Astrocyte (in vitro differentiated cells and primary cell): ENCODE measurements around the gene NFATC1. TPM values are rescaled to one million over a fixed set of nuclear protein-coding genes. Genes with fewer than 3 reads are reported as not detected.

Experiments
- DNase-seq: peaks from one replicate; pipeline ENCODE4 v3.0.0-alpha.2; 2010; ENCODE audit warnings: low read depth
- FAIRE-seq: peaks from 2 replicates; lab custom pipeline; 2011; peaks lifted over from hg19 to GRCh38; lab: Jason Lieb, UNC
- H2AFZ ChIP-seq: 2 replicates; pipeline ENCODE4 v1.6.0; 2012; ENCODE audit warnings: low read depth, low read length, inconsistent platforms
- H3K27ac ChIP-seq: 2 replicates; pipeline ENCODE4 v1.5.1; 2011; ENCODE audit warnings: low read depth, low read length, inconsistent platforms
- H3K27me3 ChIP-seq: 2 replicates; pipeline ENCODE4 v1.6.0; 2011; ENCODE audit warnings: low read length, inconsistent platforms; ENCODE audit not compliant: insufficient read depth
- H3K36me3 ChIP-seq: 2 replicates; pipeline ENCODE4 v1.5.1; 2011; ENCODE audit warnings: low read length, inconsistent platforms; ENCODE audit not compliant: insufficient read depth
- H3K4me1 ChIP-seq: 2 replicates; pipeline ENCODE4 v1.5.1; 2011; ENCODE audit warnings: low read length, inconsistent platforms; ENCODE audit not compliant: insufficient read depth
- H3K4me2 ChIP-seq: 2 replicates; pipeline ENCODE4 v1.6.0; 2012; ENCODE audit warnings: low read length, inconsistent platforms
- H3K4me3 ChIP-seq: 2 replicates; pipeline ENCODE4 v1.5.1; 2011; ENCODE audit warnings: low read depth, mild to moderate bottlenecking, low read length, inconsistent platforms; ENCODE audit not compliant: insufficient read depth
- H3K79me2 ChIP-seq: 2 replicates; pipeline ENCODE4 v1.6.0; 2012; ENCODE audit warnings: mild to moderate bottlenecking, low read length, inconsistent platforms; ENCODE audit not compliant: insufficient read depth
- H3K9ac ChIP-seq: 2 replicates; pipeline ENCODE4 v1.6.0; 2012; ENCODE audit warnings: mild to moderate bottlenecking, low read length, inconsistent platforms
- H3K9me3 ChIP-seq: 2 replicates; pipeline ENCODE4 v1.5.1; 2012; ENCODE audit warnings: low read depth, mild to moderate bottlenecking, low read length, inconsistent platforms; ENCODE audit not compliant: insufficient read depth
- H4K20me1 ChIP-seq: 2 replicates; pipeline ENCODE4 v1.6.0; 2012; ENCODE audit warnings: low read length, inconsistent platforms; ENCODE audit not compliant: insufficient read depth
- H3K27ac Mint-ChIP-seq: one replicate; pipeline ENCODE4 v1.8.0; 2021; ENCODE audit warnings: mild to moderate bottlenecking, mixed read lengths; ENCODE audit not compliant: unreplicated experiment
- H3K27me3 Mint-ChIP-seq: one replicate; pipeline ENCODE4 v1.8.0; 2021; ENCODE audit warnings: low read depth, mixed read lengths; ENCODE audit not compliant: unreplicated experiment
- H3K36me3 Mint-ChIP-seq: one replicate; pipeline ENCODE4 v1.8.0; 2021; ENCODE audit warnings: low read depth, mixed read lengths; ENCODE audit not compliant: unreplicated experiment
- H3K4me1 Mint-ChIP-seq: one replicate; pipeline ENCODE4 v1.8.0; 2021; ENCODE audit warnings: low read depth, mixed read lengths; ENCODE audit not compliant: unreplicated experiment
- H3K4me3 Mint-ChIP-seq: one replicate; pipeline ENCODE4 v1.8.0; 2021; ENCODE audit warnings: mild to moderate bottlenecking, moderate library complexity, mixed read lengths; ENCODE audit not compliant: unreplicated experiment
- H3K9me3 Mint-ChIP-seq: one replicate; pipeline ENCODE4 v1.8.0; 2021; ENCODE audit warnings: mild to moderate bottlenecking, mixed read lengths; ENCODE audit not compliant: unreplicated experiment
- CTCF ChIP-seq: IDR thresholded peaks from 2 replicates; pipeline ENCODE4 v1.5.1; 2011; ENCODE audit warnings: low read depth, mild to moderate bottlenecking, inconsistent platforms, low read length, moderate library complexity; ENCODE audit not compliant: insufficient read depth
- EZH2 ChIP-seq: IDR thresholded peaks from 2 replicates; pipeline ENCODE4 v1.6.1; 2012; ENCODE audit warnings: mild to moderate bottlenecking, low read length, inconsistent platforms; ENCODE audit not compliant: insufficient read depth
- total RNA-seq: library from RNA; stranded (reverse); gene quantifications from 2 replicates; pipeline ENCODE4 v1.2.1, GENCODE V29; 2021

The NFATC1 gene
- total RNA-seq, 1 donor from 2014 or later, result 11.0 TPM

DNA sequence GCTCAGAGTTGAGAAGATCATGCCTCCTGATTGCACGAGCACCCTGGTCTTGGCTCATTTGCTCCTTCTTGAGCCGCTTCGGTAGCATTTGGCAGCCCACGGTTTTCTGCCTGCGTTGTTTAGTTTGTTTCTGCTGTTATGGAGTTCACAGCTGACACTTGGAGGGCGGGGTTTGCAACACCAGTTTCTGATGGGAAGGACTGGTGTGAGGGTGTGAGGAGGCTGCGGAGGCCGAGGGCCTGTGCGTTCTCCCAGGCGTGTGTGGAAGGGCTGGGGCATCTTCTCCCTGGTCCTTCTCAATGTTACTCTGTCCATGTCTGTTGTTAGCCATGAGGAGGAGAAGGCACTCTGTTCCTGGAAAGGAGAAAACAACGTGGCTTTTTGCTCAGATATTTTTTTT is 22.9 kb downstream of the NFATC1 start:
- Histone ChIP-seq H3K27me3 (peaks cover 3% of the 10 kb centered on the region), H3K9me3 (no peaks in the 10 kb centered on the region), H3K36me3 (no peaks in the 10 kb centered on the region), H3K4me2 (no peak overlapping the region), H3K27ac (no peak overlapping the region), H3K9ac (no peak overlapping the region), H3K4me1 (peaks cover 6% of the 10 kb centered on the region), H3K79me2 (no peaks in the 10 kb centered on the region), H2AFZ (no peak overlapping the region), H3K4me3 (no peak overlapping the region), H4K20me1 (no peaks in the 10 kb centered on the region)
- H3K9me3 Mint-ChIP-seq, result peaks cover 4% of the 10 kb centered on the region
- TF ChIP-seq CTCF, result no peak
- TF ChIP-seq EZH2, result no peak
- H3K27ac Mint-ChIP-seq, result no peak overlapping the region
- no peaks in the 10 kb centered on the region for H3K4me1 Mint-ChIP-seq
- FAIRE-seq, result no peak
- peaks cover 4% of the 10 kb centered on the region for H3K27me3 Mint-ChIP-seq
- DNase-seq, result no peak
- H3K4me3 Mint-ChIP-seq, result no peak overlapping the region
- peaks cover 20% of the 10 kb centered on the region for H3K36me3 Mint-ChIP-seq

DNA sequence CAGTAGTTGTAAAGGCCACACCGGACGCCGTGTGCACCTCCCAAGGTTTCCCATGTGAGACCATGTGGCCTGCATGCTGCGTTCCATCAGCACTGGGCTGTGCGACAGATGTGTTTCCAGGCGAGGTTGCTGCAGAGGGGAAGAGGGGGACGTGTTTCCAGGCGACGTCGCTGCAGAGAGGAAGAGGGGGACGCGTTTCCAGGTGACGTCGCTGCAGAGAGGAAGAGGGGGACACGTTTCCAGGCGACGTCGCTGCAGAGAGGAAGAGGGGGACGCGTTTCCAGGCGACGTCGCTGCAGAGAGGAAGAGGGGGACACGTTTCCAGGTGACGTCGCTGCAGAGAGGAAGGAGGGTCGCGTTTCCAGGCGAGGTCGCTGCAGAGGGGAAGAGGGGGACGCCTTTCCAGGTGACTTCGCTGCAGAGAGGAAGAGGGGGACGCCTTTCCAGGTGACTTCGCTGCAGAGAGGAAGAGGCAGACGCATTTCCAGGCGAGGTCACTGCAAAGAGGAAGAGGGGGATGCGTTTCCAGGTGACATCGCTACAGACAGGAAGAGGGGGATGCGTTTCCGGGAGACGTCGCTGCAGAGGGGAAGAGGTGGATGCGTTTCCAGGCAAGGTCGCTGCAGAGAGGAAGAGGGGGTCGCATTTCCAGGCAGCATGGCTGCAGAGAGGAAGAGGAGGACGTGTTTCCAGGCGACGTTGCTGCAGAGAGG is 24.5 kb downstream of the NFATC1 start:
- H3K36me3 ChIP-seq, result no peaks in the 10 kb centered on the region
- H3K4me1 ChIP-seq, result peaks cover 6% of the 10 kb centered on the region
- H3K79me2 ChIP-seq, result no peaks in the 10 kb centered on the region
- no peak overlapping the region for H2AFZ ChIP-seq
- peaks cover 10% of the 10 kb centered on the region for H4K20me1 ChIP-seq
- no peak overlapping the region for H3K4me2 ChIP-seq
- no peak overlapping the region for H3K9ac ChIP-seq
- Mint-ChIP-seq H3K27me3 (peaks cover 4% of the 10 kb centered on the region), H3K27ac (no peak overlapping the region), H3K9me3 (peaks cover 4% of the 10 kb centered on the region), H3K4me1 (peaks cover 3% of the 10 kb centered on the region), H3K36me3 (peaks cover 17% of the 10 kb centered on the region), H3K4me3 (no peak overlapping the region)
- H3K27ac ChIP-seq, result no peak overlapping the region
- H3K9me3 ChIP-seq, result no peaks in the 10 kb centered on the region
- H3K27me3 ChIP-seq, result peaks cover 3% of the 10 kb centered on the region
- no peak for TF ChIP-seq EZH2
- TF ChIP-seq CTCF, result no peak
- FAIRE-seq (no peak), DNase-seq (no peak)
- H3K4me3 ChIP-seq, result no peak overlapping the region

DNA sequence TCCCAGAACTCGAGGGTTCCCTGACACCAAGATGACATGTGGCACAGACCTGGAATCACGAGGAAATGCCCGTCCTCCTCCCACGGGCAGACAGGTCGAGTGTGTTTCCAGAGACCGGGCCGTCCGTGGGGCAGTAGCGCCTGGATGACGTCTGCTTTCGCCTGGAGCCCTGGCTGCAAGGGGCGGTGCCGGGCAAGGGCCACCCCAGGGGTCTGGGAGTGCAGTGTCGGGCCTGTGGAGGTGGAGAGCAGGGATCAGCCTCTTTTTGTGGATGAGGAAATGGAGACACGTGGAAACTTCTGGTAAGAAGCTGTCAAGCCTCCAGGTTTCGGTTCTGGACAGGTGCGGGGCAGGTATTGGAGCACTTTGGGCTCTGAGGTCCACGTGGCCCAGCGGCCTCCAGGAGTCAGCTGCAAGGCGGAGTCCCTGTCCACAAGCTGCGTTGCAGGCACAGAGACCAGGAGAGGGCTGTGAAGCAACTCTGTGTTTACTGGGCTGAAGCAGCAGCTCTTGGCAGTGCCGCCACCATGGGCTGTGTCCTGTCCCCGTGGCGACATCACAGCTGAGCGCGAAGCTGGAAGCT is 25.6 kb downstream of the NFATC1 start:
- Mint-ChIP-seq H3K27me3 (peaks cover 4% of the 10 kb centered on the region), H3K9me3 (peaks cover 4% of the 10 kb centered on the region), H3K27ac (no peak overlapping the region), H3K36me3 (peaks cover 20% of the 10 kb centered on the region), H3K4me3 (no peak overlapping the region), H3K4me1 (peaks cover 7% of the 10 kb centered on the region)
- H3K4me2 ChIP-seq, result peak overlapping the region; percentile 50
- H3K9ac ChIP-seq, result no peak overlapping the region
- TF ChIP-seq CTCF, result no peak
- TF ChIP-seq EZH2, result no peak
- no peak overlapping the region for H2AFZ ChIP-seq
- H3K27me3 ChIP-seq, result no peaks in the 10 kb centered on the region
- no peaks in the 10 kb centered on the region for H3K79me2 ChIP-seq
- no peak for DNase-seq
- H3K27ac ChIP-seq, result no peak overlapping the region
- peaks cover 10% of the 10 kb centered on the region for H4K20me1 ChIP-seq
- H3K9me3 ChIP-seq, result no peaks in the 10 kb centered on the region
- H3K36me3 ChIP-seq, result no peaks in the 10 kb centered on the region
- H3K4me1 ChIP-seq, result peaks cover 6% of the 10 kb centered on the region
- no peak for FAIRE-seq
- no peak overlapping the region for H3K4me3 ChIP-seq
